ENCODE results near the gene CACNA2D3.

GRCh38 chr3:54955496-54955895 is 833.1 kb downstream of the CACNA2D3 start:
- TF ChIP-seq EZH2 (IDR thresholded peaks at IDR 0.05) (no peak), POLR2AphosphoS5 (IDR thresholded peaks at IDR 0.05; ENCODE audit: borderline replicate concordance, low read depth, low read length) (no peak), FOXP2 (optimal IDR thresholded peaks at IDR 0.05; ENCODE audit: control extremely low read depth, extremely low read length, insufficient read depth) (no peak)
